DMS153 treated with DMSO at 0.1 percent for 48 hours (cell line): ENCODE data around the gene LAX1.
"Not testable (repeated sequence)": the region's sequence is repeated elsewhere in the genome, so short reads cannot be mapped to it uniquely, and the experiment has no call there.

Experiments
- DNase-seq: peaks from one replicate; lab custom pipeline; 2025; ENCODE audit not compliant: unreplicated experiment; lab: John Stamatoyannopoulos, UW

LAX1 gene

DNA sequence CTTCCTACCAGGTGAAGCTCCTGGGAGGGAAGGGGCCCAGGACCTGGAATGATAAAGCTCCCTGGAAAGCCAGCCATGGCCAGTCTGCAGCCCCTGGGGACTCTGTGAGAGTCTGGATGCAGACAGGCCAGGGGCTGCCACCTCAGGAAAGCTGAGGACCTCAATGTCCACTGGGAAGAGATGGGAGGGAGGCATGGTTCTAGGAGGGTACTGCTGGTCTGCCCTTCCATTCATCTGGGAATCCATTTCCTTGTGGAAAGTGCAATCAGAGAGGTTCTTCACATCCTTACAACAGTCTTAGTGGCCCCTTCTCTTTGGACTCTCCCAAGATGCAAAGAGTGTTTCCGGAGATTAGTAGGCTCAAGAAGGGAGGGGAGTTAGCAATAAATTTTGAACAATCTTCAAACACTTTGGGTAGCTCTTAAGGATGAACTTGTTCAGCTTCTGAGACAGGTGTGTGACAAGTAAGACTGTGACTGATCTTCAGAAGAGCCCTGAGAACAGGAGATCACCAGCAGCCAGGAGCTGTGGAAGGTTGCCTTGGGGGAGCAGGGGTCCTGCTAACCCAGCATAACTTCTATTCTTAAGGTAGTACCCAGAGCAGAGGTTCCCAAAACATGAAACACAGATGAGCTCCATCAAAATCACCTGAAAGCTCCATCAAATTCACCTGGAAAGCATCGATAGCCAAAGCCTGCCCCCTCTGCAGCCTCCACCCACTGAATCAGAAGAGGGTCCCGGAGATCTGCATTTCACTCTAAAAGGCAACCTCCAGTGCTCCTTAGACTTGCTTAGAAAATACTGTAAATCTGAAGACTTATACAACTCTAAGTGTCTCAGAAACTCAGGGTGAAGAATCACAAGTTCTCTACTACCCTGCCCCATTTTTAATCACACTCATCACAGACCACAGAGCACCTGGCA is 616 bp upstream of the LAX1 start:
- DNase-seq = no peak

- no peak for DNase-seq
Observed at GRCh38 chr1:203768256-203768655, 3.3 kb downstream of the LAX1 start.

GRCh38 chr1:203769505-203770343 is 4.7 kb downstream of the LAX1 start:
- peak; percentile 27 for DNase-seq

DNA sequence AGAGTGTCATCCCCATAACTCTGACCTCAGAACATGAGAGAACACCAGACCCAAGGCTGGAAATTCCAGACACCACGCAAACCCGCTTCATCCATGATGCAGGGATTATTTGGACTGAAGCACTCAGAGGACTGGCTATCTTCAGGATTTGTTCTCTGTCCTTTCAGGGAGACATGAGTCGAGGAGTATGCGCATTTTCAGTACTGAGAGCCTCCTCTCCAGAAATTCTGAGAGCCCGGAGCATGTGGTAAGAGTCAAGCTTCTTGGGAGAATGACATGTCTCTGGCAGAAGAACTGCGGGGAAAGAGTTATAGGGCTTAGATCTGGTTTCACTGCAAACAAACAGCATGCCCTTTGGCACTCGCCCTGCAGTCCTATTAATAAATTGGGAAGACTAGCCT is 6.9 kb downstream of the LAX1 start:
- DNase-seq = no peak

GRCh38 chr1:203772836-203773235 is 7.9 kb downstream of the LAX1 start:
- DNase-seq = no peak

DNA sequence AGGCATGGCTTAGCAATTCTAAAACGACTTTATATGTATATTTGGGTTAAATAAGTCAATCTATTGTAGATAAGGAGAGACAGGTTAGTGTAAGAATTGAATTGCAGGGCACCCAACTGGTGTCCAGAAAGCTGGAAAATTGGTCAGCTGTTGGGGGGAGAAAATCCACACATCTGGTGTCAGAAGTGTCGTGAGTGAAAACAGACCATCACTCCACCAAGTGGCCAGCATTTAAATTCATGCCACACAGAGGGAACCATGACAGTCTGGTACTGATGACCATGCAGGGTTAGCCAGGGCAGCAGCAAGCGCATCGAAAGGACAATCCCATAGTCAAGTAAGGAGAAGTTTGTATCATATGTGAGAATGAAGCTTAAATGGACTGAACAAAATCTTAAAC is 11.7 kb downstream of the LAX1 start:
- no peak for DNase-seq

- DNase-seq = no peak
Observed at GRCh38 chr1:203777596-203777995, 12.6 kb downstream of the LAX1 start.

DNA sequence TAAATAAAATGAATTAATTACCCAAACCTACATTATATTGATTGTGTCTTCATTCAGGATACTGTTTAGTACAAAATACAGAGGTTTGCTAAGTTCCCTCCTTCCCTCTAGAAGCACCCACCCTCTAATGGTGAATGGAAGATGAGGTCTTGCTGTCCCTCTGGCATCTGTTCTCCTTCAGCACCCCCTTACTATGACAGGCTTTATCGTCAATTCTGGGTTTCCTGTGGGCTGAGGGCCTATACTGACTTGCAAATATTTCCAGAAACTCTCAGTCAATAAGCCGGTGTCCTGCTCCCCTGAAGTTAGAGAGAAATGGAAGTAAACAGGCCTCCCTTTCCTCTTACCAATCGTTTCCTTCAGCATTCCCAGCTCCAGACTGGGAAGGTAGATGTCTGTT is 13.2 kb downstream of the LAX1 start:
- DNase-seq = no peak

- no peak for DNase-seq
Observed at GRCh38 chr1:203778789-203779188, 13.8 kb downstream of the LAX1 start.

DNA sequence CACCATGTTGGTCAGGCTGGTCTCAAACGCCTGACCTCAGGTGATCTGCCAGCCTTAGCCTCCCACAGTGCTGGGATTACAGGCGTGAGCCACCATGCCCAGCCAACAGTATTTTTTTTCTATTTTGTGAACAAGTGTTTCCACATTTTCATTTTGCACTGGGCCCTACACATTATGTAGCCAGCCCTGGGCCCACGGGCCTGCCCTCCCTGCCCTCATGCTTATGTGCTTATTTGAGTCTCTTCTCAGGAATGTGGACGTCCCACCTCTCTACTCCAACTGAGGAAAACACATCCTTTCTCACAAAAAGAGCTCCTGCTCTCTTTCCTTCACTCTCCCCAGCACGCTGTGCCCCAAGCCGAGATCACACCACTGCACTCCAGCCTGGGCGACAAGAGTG is 17.0 kb downstream of the LAX1 start:
- no peak for DNase-seq

GRCh38 chr1:203789966-203790365 is 25.0 kb downstream of the LAX1 start:
- DNase-seq = no peak

DNA sequence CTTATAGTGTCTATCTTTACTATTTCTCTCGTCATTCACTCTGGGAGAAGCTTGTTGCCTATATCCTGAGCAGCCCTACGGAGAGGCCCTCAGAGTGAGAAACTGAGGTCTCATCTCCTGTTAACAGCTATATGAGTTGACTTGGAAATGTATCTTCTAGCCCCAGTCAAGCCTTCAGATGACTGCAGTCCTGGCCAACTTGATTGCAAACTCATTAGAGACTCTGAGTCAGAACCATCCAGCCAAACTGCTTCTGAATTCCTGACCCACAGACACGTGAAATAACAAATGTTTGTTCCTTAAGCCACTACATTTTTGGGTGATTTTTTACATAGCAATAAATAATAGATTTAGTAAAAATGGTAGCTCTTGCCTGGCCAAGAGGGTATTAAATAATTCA is 26.5 kb downstream of the LAX1 start:
- no peak for DNase-seq

GRCh38 chr1:203792486-203792885 is 27.5 kb downstream of the LAX1 start:
- no peak for DNase-seq

GRCh38 chr1:203793561-203793960 is 28.6 kb downstream of the LAX1 start:
- DNase-seq = not testable (repeated sequence)

GRCh38 chr1:203794764-203795440 is 29.9 kb downstream of the LAX1 start:
- DNase-seq = no peak

GRCh38 chr1:203795441-203796235 is 30.7 kb downstream of the LAX1 start, which contains the start of the genes ZBED6 and ZC3H11A:
Gene ZBED6, plus strand, starts transcription at chr1:203795623. Its CDS starts 1,900 bp downstream, at chr1:203797523.
Gene ZC3H11A, plus strand, starts transcription at chr1:203795623. Its CDS starts 21,448 bp downstream, at chr1:203817071.
- peak; percentile 99 for DNase-seq

DNA sequence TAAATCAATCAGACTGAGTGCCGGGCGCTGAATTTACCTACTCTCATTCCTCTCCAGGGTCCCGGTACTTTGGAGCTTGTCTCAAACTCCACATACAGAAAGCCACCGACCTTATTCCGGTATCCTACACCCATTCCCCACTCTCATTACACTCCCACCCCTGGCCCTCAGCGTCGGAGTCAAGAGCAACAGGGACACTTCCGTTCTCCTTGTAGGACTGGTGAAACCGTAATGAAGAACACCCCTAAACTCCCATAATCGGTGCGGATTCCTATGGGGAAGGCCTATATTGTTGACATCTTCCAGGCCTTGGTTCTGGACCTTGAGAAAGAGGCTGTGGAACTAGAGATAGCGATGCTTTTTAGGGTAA is 31.2 kb downstream of the LAX1 start:
- DNase-seq = no peak

- no peak for DNase-seq
Observed at GRCh38 chr1:203797216-203797615, 32.2 kb downstream of the LAX1 start.

GRCh38 chr1:203797948-203798655 is 33.1 kb downstream of the LAX1 start:
- DNase-seq = no peak

GRCh38 chr1:203799157-203799556 is 34.2 kb downstream of the LAX1 start:
- no peak for DNase-seq
